ENCODE measurements around the gene ACACB.

- no peak for TF ChIP-seq EZH2 (IDR thresholded peaks at IDR 0.05; ENCODE audit: borderline replicate concordance, low read depth, low read length, severe bottlenecking)
- TF ChIP-seq CTCF (IDR thresholded peaks at IDR 0.05; ENCODE audit: borderline replicate concordance, extremely low read depth, low read length, poor library complexity, severe bottlenecking): no peak
These were observed 102.6 kb downstream of the ACACB start for GRCh38 chr12:109218996-109219395.

Measured in DND-41 (cell line).